OCI-LY1 (cell line): ENCODE measurements around the gene ANKRD42.

ENCODE experiments used
- H2AFZ ChIP-seq: fragments of 200-600 bp; sonication (generic), shearing (Covaris generic); 2 replicates; pipeline ENCODE4 v1.6.0; 2014; ENCODE audit warnings: antibody characterized with exemption, mild to moderate bottlenecking, low read length
- H3F3A ChIP-seq: fragments of 200-600 bp; sonication (generic), shearing (Covaris generic); 2 replicates; pipeline ENCODE4 v1.6.0; 2014; ENCODE audit warnings: mild to moderate bottlenecking, antibody characterized with exemption, low read length, moderate library complexity; ENCODE audit not compliant: insufficient read depth
- H3K27ac ChIP-seq: fragments of 200-600 bp; sonication (generic); 2 replicates; pipeline ENCODE4 v1.5.1; 2014; ENCODE audit warnings: low read length, mixed run types, mild to moderate bottlenecking, low read depth; ENCODE audit not compliant: poor library complexity, severe bottlenecking
- H3K27me3 ChIP-seq: fragments of 200-600 bp; sonication (generic); 2 replicates; pipeline ENCODE4 v1.6.0; 2014; ENCODE audit warnings: antibody characterized with exemption, mild to moderate bottlenecking, low read length, moderate library complexity; ENCODE audit not compliant: insufficient read depth
- H3K36me3 ChIP-seq: fragments of 200-600 bp; sonication (generic); 2 replicates; pipeline ENCODE4 v1.6.1; 2014; ENCODE audit warnings: mild to moderate bottlenecking, antibody characterized with exemption, low read length, moderate library complexity, mixed read lengths; ENCODE audit not compliant: insufficient read depth
- H3K4me1 ChIP-seq: fragments of 200-600 bp; sonication (generic); 2 replicates; pipeline ENCODE4 v1.5.1; 2014; ENCODE audit warnings: mild to moderate bottlenecking, low read length, moderate library complexity; ENCODE audit not compliant: insufficient read depth, severe bottlenecking
- H3K4me2 ChIP-seq: fragments of 200-600 bp; sonication (generic), shearing (Covaris generic); 2 replicates; pipeline ENCODE4 v1.6.1; 2014; ENCODE audit warnings: low read length
- H3K4me3 ChIP-seq: fragments of 200-600 bp; sonication (generic); 2 replicates; pipeline ENCODE4 v1.5.1; 2014; ENCODE audit warnings: low read length, low read depth, mild to moderate bottlenecking, mixed read lengths; ENCODE audit not compliant: poor library complexity, severe bottlenecking
- H3K79me2 ChIP-seq: fragments of 200-600 bp; shearing (Covaris generic); 2 replicates; pipeline ENCODE4 v1.6.1; 2016; ENCODE audit warnings: mixed run types, low read length, mixed read lengths; ENCODE audit not compliant: insufficient read depth
- H3K9ac ChIP-seq: fragments of 200-600 bp; sonication (generic), shearing (Covaris generic); 2 replicates; pipeline ENCODE4 v1.6.1; 2014; ENCODE audit warnings: mild to moderate bottlenecking, low read length, mixed read lengths
- H3K9me2 ChIP-seq: fragments of 200-600 bp; sonication (generic), shearing (Covaris generic); 2 replicates; pipeline ENCODE4 v1.6.1; 2014; ENCODE audit warnings: low read depth, mild to moderate bottlenecking, low read length, mixed read lengths
- H3K9me3 ChIP-seq: fragments of 200-600 bp; shearing (Covaris generic); 2 replicates; pipeline ENCODE4 v1.6.1; 2014; ENCODE audit warnings: low read length, mixed read lengths
- H4K20me1 ChIP-seq: fragments of 200-600 bp; sonication (generic), shearing (Covaris generic); 2 replicates; pipeline ENCODE4 v1.6.0; 2016; ENCODE audit warnings: mild to moderate bottlenecking, low read length; ENCODE audit not compliant: insufficient read depth
- CTCF ChIP-seq: fragments of 200-600 bp; sonication (generic), shearing (Covaris generic); IDR thresholded peaks from 2 replicates; pipeline ENCODE4 v1.5.1; 2017; ENCODE audit warnings: mild to moderate bottlenecking, antibody characterized with exemption, low read length, moderate library complexity, mixed read lengths
- EZH2 ChIP-seq: fragments of 200-600 bp; sonication (generic), shearing (Covaris generic); IDR thresholded peaks from 2 replicates; pipeline ENCODE4 v1.8.0; 2017; ENCODE audit warnings: borderline replicate concordance, mixed run types, mild to moderate bottlenecking, antibody characterized with exemption, low read length, moderate library complexity, mixed read lengths

ANKRD42 gene

GRCh38 chr11:83161610-83162199 lies 31.8 kb upstream of the ANKRD42 start:
- Histone ChIP-seq H3K9me2 (no peaks in the 10 kb centered on the region), H3K27ac (no peak overlapping the region), H3K36me3 (peaks cover 85% of the 10 kb centered on the region), H3K4me3 (no peak overlapping the region), H3K9ac (no peak overlapping the region), H3K4me1 (peaks cover 37% of the 10 kb centered on the region), H3K27me3 (no peaks in the 10 kb centered on the region), H3K79me2 (peaks cover 89% of the 10 kb centered on the region), H4K20me1 (0 out of 2 replicates have a peak, but pooled peaks cover 4% of the 10 kb centered on the region), H3K9me3 (no peaks in the 10 kb centered on the region), H3K4me2 (peak overlapping the region; percentile 95; the same call in 1 of the 2 replicates), H3F3A (no peaks in the 10 kb centered on the region), H2AFZ (no peak overlapping the region)
- TF ChIP-seq EZH2: no peak
- TF ChIP-seq CTCF: no peak

DNA sequence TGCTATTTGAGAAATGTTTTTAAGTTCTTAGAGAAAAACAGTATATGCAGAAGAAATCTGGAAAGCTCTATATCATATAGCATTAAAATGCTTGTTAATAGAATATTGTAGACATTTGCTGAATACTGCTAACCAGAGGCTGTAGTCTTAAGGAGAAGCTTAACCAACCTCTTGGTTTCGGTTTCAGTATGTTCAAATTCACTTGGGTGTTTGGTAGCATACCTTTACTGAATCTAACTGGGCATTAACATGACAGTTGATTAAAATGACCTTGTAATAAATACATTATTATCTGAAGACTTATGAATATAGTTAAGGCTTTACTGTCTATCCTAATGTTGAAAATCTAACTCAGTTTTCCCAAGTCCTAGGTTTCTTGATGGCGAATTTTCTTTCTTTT lies 31.1 kb upstream of the ANKRD42 start:
- Histone ChIP-seq H3K27ac (no peak overlapping the region), H3K4me2 (no peak overlapping the region), H3K79me2 (peaks cover 91% of the 10 kb centered on the region), H3F3A (no peaks in the 10 kb centered on the region), H4K20me1 (0 out of 2 replicates have a peak, but pooled peaks cover 4% of the 10 kb centered on the region), H3K4me3 (no peak overlapping the region), H3K9me3 (no peaks in the 10 kb centered on the region), H3K9me2 (no peaks in the 10 kb centered on the region), H3K4me1 (peaks cover 37% of the 10 kb centered on the region), H3K27me3 (no peaks in the 10 kb centered on the region), H3K9ac (no peak overlapping the region), H2AFZ (no peak overlapping the region), H3K36me3 (peaks cover 89% of the 10 kb centered on the region)
- TF ChIP-seq CTCF (no peak), EZH2 (no peak)

- Histone ChIP-seq H3K9ac (no peak overlapping the region), H3K27ac (no peak overlapping the region), H2AFZ (no peak overlapping the region), H3F3A (no peaks in the 10 kb centered on the region), H3K79me2 (peaks cover 91% of the 10 kb centered on the region), H3K27me3 (no peaks in the 10 kb centered on the region), H3K4me1 (peaks cover 50% of the 10 kb centered on the region), H4K20me1 (peaks cover 7% of the 10 kb centered on the region), H3K9me2 (no peaks in the 10 kb centered on the region), H3K36me3 (peaks cover 92% of the 10 kb centered on the region), H3K4me2 (no peak overlapping the region), H3K9me3 (no peaks in the 10 kb centered on the region), H3K4me3 (no peak overlapping the region)
- TF ChIP-seq EZH2: no peak
- no peak for TF ChIP-seq CTCF
Measured at GRCh38 chr11:83166193-83166866, 27.2 kb upstream of the ANKRD42 start.
